Femur (tissue), 1 donor: ENCODE results near the gene CDT1.
"Not testable (repeated sequence)": the region's sequence is repeated elsewhere in the genome, so short reads cannot be mapped to it uniquely, and the experiment has no call there.

Experiments used
- DNase-seq: peaks from one replicate; pipeline ENCODE4 v3.0.0-alpha.2; 2017

Gene CDT1

DNA sequence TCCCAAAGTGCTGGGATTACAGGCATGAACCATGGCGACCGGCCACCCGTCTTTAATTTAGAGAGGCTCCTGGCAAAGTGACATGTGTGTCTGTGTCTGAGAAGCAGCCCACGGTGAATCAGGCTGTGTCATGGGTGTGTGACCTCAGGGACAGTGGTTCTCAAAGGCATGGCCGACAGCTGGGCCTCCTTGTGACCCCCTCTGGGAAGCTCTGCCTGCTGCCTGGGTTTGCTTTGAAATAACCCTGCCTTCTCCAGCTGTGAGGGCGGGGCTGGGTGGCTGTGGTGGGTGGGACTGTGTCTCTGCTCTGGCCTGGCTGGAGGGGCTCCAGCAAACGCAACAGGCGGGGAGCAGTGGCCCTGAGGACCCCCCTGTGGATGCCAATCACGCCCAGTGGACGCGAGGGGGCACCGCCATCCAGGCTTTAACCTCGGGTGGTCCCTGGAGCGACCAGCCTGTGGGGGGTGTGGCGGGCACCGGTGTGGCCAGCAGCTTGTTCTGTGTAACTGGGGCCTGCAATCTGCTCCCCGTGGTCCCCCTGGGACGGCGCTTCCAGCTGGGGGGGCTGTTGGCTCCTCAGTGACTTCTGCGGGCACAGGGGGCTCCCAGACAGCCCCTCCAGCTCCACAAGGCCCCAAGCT lies 16.9 kb downstream of the CDT1 start:
- no peak for DNase-seq

- no peak for DNase-seq
Measured at GRCh38 chr16:88821168-88821850, 17.7 kb downstream of the CDT1 start.

DNA sequence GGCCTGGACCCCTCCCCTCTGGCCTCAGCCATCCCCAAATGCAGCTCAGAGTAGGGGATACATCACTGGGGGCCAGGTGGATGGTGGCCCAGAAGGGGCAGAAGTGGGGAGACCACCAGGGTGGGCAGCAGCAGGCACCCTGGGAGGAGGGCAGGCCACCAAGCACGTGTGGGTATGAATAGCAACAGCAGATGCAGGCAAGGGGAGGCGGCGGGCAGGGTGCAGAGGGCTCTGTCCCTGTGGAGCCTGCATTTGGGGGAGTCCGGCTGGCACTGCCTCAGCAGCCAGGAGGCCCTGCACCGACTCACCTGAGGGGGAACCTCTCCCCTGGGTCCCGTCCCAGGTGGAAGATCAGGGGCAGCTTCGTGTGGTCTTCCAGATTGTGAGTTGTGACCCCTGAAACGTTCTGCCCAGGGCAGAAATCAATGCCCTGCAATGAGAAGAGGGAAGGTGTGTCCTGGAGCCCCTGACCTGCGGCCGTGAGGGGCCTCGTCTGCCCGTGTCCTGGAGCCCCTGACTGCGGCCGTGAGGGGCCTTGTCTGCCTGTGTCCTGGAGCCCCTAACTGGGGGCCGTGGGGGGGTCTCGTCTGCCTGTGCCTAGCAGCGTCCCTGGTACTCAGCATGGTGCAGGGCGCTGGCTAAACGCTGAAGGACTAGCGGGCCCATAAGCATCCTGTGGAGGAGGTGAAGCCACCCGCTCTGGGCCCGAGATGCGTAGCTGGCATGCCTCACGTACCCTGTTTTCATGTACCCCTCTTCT lies 18.9 kb downstream of the CDT1 start:
- no peak for DNase-seq

DNA sequence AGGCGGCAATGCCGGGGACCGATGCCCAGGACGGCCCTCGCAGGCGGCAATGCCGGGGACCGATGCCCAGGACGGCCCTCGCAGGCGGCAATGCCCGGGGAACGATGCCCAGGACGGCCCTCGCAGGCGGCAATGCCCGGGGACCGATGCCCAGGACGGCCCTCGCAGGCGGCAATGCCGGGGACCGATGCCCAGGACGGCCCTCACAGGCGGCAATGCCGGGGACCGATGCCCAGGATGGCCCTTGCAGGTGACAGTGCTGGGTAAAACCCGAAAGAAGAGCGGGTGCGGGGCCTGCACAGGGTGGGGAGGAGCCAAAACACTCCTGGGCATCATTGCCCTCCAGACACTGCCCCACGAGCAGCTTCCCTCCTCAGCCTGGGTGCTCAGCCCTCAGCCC lies 20.1 kb downstream of the CDT1 start:
- not testable (repeated sequence) for DNase-seq

GRCh38 chr16:88824256-88825077 lies 20.9 kb downstream of the CDT1 start:
- no peak for DNase-seq

DNA sequence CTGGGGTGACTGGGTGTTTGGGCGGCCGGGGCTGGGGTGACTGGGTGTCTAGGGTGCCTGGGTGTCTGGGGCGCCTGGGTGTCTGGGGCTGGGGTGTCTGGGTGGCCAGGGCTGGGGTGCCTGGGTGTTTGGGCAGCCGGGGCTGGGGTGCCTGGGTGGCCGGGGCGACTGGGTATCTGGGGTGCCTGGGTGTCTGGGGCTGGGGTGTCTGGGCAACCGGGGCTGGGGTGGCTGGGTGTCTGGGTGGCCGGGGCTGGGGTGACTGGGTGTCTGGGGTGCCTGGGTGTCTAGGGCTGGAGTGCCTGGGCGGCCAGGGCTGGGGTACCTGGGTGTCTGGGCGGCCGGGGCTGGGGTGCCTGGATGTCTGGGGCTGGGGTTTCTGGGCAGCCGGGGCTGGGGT lies 21.6 kb downstream of the CDT1 start:
- no peak for DNase-seq

DNA sequence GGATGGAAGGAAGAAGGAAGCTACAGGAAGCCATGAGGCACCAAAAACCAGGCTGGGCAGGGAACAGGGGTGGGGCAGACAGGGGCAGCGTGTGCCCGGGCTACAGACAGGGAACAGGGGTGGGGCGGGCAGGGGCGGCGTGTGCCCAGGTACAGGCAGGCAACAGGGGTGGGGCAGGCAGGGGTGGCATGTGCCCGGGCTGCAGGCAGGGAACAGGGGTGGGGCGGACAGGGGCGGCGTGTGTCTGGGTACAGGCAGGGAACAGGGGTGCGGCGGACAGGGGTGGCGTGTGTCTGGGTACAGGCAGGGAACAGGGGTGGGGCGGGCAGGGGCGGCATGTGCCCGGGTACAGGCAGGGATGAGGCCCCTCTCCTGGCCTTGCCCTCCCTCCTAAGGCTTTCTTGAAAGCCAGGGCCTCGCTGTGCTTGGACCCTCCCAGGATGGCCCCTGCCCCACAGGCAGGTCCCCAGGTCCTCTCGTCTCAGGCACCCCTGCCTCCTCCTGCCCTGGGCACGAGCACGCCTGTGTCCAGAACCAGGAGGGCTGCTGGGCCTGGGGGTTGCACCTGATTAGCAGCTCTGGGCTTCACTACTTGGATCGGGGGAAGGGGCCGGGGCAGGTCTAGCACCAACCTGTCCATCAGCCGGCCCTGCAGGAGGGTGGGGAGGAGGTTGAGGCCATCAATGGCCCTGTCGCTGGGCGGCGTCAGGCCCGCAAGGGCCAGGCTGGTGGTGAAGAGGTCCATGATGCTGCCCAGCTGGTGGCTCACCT lies 22.7 kb downstream of the CDT1 start:
- DNase-seq, result no peak

DNA sequence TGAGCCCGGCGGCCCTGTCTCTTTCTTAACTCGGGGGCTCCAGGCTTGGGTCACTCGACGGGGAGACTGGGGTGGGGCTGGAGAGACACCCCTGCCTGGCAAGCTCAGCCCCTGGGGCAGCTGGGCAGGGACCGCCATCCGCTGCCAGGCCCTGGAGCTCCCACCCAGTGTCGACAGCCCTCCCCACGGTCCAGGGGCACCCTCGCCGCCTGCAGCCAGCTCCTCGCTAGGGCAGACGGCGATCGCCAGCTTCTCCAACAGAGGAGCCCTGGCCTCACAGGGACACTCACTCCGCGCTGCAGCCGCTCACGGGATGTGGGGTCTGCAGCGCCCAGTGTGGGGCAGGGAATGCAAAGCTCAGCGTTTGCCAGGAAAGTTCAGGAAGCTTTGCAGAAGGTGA lies 24.1 kb downstream of the CDT1 start:
- no peak for DNase-seq

- no peak for DNase-seq
Measured at GRCh38 chr16:88828711-88829110, 25.1 kb downstream of the CDT1 start.

DNA sequence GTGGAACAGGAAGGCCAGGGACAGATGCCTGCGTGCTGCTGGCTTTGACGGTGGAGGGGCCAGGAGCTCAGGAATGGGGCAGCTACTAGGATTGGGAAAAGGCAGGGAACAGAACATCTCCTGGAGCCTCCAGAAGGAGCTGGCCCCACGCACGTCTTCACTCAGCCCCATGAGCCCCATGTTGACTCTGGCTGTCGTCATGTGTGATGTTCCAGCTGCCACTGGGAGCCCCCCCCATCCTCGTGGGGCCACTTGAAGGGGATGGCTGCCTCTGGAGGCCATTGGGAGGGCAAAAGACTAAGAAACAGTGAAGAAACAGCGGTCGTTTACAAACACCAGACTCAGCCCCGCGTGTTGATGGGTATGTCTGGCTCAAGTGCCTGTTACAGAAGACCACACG lies 26.7 kb downstream of the CDT1 start:
- DNase-seq, result no peak

DNA sequence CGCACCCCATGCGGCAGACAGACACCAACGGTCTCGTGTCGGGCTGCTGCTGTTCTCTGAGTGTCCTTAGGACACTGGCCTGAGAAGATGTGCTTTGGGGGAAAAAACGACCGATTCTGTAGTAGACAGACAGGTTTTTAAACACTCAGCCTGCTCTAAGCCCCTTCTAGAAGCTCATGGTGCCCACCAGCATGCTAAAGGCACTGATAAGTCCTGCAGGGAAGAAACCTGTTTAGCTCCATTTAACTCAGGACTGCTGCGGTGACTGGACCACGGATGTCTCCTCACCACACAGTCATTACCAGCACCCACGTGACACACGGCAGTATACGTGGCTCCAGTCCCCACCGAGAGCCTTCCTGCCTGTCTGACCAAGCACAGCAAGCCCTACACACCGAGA lies 27.2 kb downstream of the CDT1 start:
- DNase-seq, result no peak

DNA sequence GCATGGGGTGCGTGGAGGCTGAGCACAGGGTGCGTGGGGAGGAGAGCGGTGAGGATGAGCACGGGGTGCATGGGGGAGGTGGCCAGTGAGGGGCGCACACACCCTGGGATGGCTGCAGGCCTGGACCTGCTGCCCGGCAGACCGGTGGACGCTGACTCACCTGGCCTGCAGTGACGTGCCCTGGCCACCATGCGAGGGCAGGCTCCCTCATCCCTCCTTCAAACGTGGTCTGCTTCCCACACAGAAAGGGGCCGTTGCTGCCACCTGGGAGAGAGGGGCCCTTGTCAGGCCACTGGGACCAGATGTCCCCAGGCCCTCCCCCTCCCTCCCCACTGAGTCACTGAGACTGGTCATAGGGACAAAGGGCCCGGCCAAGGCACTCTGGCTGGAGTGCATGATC lies 28.2 kb downstream of the CDT1 start:
- no peak for DNase-seq

DNA sequence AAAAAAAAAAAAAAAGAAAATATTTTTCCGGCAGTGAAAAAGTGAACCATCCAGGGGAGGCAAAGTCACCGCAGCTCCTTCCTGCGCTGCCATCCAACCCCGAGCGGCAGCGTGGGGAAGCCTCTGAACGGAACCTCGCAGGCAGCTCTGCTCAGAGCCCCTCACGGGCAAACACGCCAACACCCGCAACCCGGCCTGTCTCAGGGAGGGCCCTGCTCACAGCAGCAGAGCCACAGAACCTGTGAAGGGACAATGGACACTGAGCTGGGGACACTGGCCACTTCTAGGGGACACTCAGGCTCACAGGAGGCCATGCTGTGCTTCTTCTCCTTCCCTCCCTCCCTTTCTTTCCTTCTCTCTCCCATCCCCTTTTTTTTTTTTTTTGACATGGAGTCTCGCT lies 29.5 kb downstream of the CDT1 start:
- DNase-seq, result no peak

DNA sequence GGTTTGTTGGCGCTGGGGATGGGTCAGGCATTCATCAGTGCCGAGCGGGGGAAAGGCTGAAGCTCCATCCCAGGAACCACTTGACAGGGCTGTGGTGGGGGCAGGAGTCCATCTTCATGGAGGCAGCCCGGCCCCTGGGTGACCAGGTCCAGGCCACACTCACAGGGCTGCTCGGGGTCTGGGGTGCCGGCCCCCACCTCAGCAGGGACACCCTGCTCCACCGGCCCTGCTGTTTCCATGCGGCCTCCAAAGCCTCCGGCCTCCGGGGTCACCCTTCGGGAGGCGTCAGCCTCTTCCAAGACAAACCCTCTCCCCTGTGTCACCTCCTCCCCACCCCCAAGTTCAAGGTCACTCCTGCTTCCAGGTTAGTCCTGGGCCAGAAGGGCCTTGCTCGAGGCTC lies 31.1 kb downstream of the CDT1 start:
- no peak for DNase-seq

DNA sequence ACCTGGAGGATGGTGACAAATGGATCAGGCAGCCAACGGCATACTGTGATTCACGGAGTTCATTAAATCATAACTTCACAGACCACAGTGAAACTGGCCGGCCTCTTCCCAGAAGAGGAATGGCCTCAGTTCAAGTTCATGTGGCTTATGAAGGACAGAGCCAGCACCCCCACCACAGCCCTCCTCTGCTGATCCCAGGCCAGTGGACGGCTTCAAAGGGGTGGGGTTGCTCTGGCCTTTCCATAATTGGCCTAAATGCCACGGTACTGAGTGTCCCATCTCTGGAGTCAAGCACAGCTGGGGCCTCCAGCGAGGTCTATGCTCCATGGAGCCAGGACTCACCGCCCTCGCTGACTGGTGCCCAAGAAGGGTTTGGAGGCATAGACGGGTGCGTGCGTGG lies 31.8 kb downstream of the CDT1 start:
- DNase-seq, result peak; percentile 74

- no peak for DNase-seq
Measured at GRCh38 chr16:88835818-88836217, 32.2 kb downstream of the CDT1 start.

DNA sequence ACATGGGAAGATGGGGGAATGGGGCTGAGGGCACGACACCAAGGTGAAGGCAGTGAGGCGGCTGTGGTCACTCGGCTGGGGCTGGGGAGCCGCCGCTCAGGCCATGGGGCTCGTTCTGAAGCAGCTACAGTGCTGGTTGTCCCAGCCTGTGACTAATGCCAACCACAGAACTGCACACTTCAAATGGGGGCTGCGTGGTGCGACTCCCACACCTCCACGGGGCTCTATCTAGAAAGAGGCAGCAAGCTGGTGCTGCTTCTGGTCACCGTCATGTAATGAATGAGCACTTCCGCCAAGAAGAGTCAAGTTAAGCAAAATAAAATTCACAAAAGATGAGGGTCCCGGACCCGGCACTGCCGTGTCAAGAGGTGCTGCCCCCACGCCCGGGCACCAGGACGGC lies 33.2 kb downstream of the CDT1 start:
- no peak for DNase-seq

- no peak for DNase-seq
Measured at GRCh38 chr16:88837806-88838205, 34.2 kb downstream of the CDT1 start.

GRCh38 chr16:88838566-88838965 lies 35.0 kb downstream of the CDT1 start:
- no peak for DNase-seq

DNA sequence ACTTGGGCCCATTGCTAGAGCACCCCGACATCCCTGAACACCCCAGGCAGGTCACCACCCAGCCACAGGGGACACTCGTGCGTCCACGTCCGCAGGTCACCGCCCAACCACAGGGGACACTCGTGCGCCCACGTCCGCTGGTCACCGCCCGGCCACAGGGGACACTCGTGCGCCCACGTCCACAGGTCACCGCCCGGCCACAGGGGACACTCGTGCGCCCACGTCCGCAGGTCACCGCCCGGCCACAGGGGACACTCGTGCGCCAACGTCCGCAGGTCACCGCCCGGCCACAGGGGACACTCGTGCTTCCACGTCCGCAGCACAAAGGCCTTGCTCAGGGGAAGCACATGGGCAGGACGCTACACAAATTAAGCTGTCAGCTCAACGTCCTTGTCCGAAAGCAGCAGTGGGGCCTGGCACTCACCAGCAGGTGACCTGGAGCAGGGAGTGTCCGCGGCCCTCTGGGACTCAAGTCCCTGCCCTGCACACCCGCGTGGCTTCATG lies 35.5 kb downstream of the CDT1 start:
- DNase-seq, result no peak

DNA sequence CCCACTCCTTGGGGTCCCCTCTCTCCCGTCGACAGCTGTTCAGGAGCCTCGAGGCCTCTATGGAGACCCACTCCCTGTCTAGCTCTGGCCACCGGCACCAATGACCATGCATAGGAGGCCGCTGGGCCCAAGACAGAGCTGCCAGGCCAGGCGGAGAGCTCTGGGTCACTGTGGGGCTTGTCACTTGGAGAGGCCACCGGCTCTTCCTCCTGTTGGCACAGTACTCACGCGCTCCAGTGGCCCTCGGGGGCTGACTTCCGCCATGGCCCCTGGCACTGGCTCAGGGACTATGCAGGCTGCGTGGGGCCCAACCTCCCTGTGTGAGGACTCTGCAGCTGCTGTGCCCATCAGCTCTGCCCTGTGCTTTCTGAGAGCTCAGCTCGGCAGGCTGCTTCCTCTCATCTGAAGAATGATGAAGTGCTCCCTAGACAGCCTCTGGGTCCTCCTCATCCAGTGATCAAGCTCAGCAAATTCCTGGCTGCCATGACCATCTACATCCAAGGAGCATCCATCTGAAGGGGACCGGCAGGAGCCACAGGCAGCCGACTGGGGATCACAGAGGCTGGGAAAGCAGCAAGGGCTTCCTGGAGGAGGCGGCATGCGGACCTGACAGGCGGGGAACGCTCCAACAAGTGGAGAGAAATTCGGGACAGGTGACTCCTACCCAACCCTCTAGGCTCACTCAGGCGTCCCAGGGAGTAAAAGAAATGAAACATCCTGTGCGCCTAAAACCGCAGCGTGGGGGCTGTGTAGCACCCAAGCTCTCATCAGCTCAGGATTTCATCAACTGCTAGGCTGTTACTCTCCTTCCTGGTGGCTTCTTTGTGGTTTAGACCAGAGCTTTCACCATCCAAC lies 36.4 kb downstream of the CDT1 start:
- no peak for DNase-seq
